ENCODE results near the gene MAP2K4. TPM values are rescaled to one million over a fixed set of nuclear protein-coding genes. Genes with fewer than 3 reads are reported as not detected.

The MAP2K4 gene
- total RNA-seq, 2 experiments from 2014 or later, result 26.0 to 27.3 TPM

GRCh38 chr17:11997972-11998233, 22.8 kb upstream of the MAP2K4 start:
- no peaks in the 10 kb centered on the region for H3K9me3 Mint-ChIP-seq
- POLR2A ChIA-PET, result interaction anchor here (0.6 to 2.0 kb wide), 6 partner anchors 12 to 24 kb away, joined by 3 to 15 read pairs (median 4); partner anchors contain the start of gene MAP2K4
- DNase-seq, result no peak
- no peaks in the 10 kb centered on the region for H3K27me3 Mint-ChIP-seq
- CTCF ChIA-PET, result interaction anchor here (1.0 to 1.9 kb wide), 3 partner anchors 14 to 29 kb away, joined by 3 to 6 read pairs (median 4); partner anchors contain the start of gene MAP2K4
- peaks cover 8% of the 10 kb centered on the region for H3K36me3 Mint-ChIP-seq (ENCODE audit: low read depth)
- H3K27ac Mint-ChIP-seq, result peak overlapping the region; percentile 93
- H3K4me1 Mint-ChIP-seq, result peaks cover 22% of the 10 kb centered on the region
- peak overlapping the region; percentile 88 for H3K4me3 Mint-ChIP-seq

GRCh38 chr17:11999696-12000095, 21.0 kb upstream of the MAP2K4 start:
- Mint-ChIP-seq H3K36me3 (ENCODE audit: low read depth) (no peaks in the 10 kb centered on the region), H3K27me3 (no peaks in the 10 kb centered on the region), H3K27ac (no peak overlapping the region), H3K4me3 (no peak overlapping the region), H3K4me1 (peaks cover 22% of the 10 kb centered on the region), H3K9me3 (no peaks in the 10 kb centered on the region)
- POLR2A ChIA-PET, result no interaction called here
- no peak for DNase-seq
- CTCF ChIA-PET, result no interaction called here

- Mint-ChIP-seq H3K4me1 (peaks cover 5% of the 10 kb centered on the region), H3K27ac (no peak overlapping the region), H3K36me3 (ENCODE audit: low read depth) (no peaks in the 10 kb centered on the region), H3K9me3 (no peaks in the 10 kb centered on the region), H3K4me3 (no peak overlapping the region), H3K27me3 (peaks cover 8% of the 10 kb centered on the region)
- no peak for DNase-seq
- ChIA-PET POLR2A (no interaction called here), CTCF (interaction anchor here (1.2 kb wide), 1 partner anchor 15 kb away, joined by 4 read pairs; no protein-coding TSS in a partner anchor)
Measured at GRCh38 chr17:12007466-12007865, 13.2 kb upstream of the MAP2K4 start.

- H3K36me3 Mint-ChIP-seq (ENCODE audit: low read depth), result peaks cover 5% of the 10 kb centered on the region
- POLR2A ChIA-PET, result interaction anchor here (1.5 kb wide), 1 partner anchor 24 kb away, joined by 7 read pairs; the partner anchor contains the start of gene ZNF18
- CTCF ChIA-PET, result interaction anchor here (1.0 kb wide), 1 partner anchor 14 kb away, joined by 4 read pairs; no protein-coding TSS in a partner anchor
- H3K27me3 Mint-ChIP-seq, result peaks cover 5% of the 10 kb centered on the region
- H3K4me1 Mint-ChIP-seq, result peaks cover 40% of the 10 kb centered on the region
- H3K4me3 Mint-ChIP-seq, result peak overlapping the region; percentile 75
- no peak for DNase-seq
- no peaks in the 10 kb centered on the region for H3K9me3 Mint-ChIP-seq
- peak overlapping the region; percentile 85 for H3K27ac Mint-ChIP-seq
Measured at GRCh38 chr17:12021623-12022140, 1.0 kb downstream of the MAP2K4 start.

- peaks cover 42% of the 10 kb centered on the region for H3K4me1 Mint-ChIP-seq
- no peaks in the 10 kb centered on the region for H3K9me3 Mint-ChIP-seq
- ChIA-PET CTCF (interaction anchor here (1.0 kb wide), 1 partner anchor 15 kb away, joined by 4 read pairs; no protein-coding TSS in a partner anchor), POLR2A (interaction anchor here (1.5 kb wide), 1 partner anchor 25 kb away, joined by 7 read pairs; the partner anchor contains the start of gene ZNF18)
- peak overlapping the region; percentile 85 for H3K27ac Mint-ChIP-seq
- H3K4me3 Mint-ChIP-seq, result peak overlapping the region; percentile 75
- DNase-seq, result no peak
- H3K27me3 Mint-ChIP-seq, result peaks cover 5% of the 10 kb centered on the region
- H3K36me3 Mint-ChIP-seq (ENCODE audit: low read depth), result peaks cover 10% of the 10 kb centered on the region
Measured at GRCh38 chr17:12022310-12022709, 1.6 kb downstream of the MAP2K4 start.

GRCh38 chr17:12024327-12024726, 3.6 kb downstream of the MAP2K4 start:
- Mint-ChIP-seq H3K4me3 (no peak overlapping the region), H3K27ac (no peak overlapping the region), H3K36me3 (ENCODE audit: low read depth) (peaks cover 18% of the 10 kb centered on the region), H3K27me3 (peaks cover 4% of the 10 kb centered on the region), H3K9me3 (no peaks in the 10 kb centered on the region), H3K4me1 (peaks cover 42% of the 10 kb centered on the region)
- CTCF ChIA-PET, result no interaction called here
- DNase-seq, result no peak
- POLR2A ChIA-PET, result interaction anchor here (0.8 kb wide), 1 partner anchor 27 kb away, joined by 3 read pairs; the partner anchor contains the start of gene ZNF18

- Mint-ChIP-seq H3K27ac (no peak overlapping the region), H3K4me1 (peaks cover 30% of the 10 kb centered on the region), H3K9me3 (no peaks in the 10 kb centered on the region), H3K36me3 (ENCODE audit: low read depth) (peaks cover 18% of the 10 kb centered on the region), H3K27me3 (no peaks in the 10 kb centered on the region), H3K4me3 (no peak overlapping the region)
- DNase-seq, result no peak
- ChIA-PET CTCF (interaction anchor here (0.9 kb wide), 1 partner anchor 19 kb away, joined by 5 read pairs; no protein-coding TSS in a partner anchor), POLR2A (no interaction called here)
Measured at GRCh38 chr17:12027658-12028057, 7.0 kb downstream of the MAP2K4 start.

- Mint-ChIP-seq H3K27ac (no peak overlapping the region), H3K4me1 (peaks cover 23% of the 10 kb centered on the region), H3K27me3 (no peaks in the 10 kb centered on the region), H3K4me3 (no peak overlapping the region), H3K36me3 (ENCODE audit: low read depth) (peaks cover 19% of the 10 kb centered on the region), H3K9me3 (no peaks in the 10 kb centered on the region)
- POLR2A ChIA-PET, result no interaction called here
- CTCF ChIA-PET, result no interaction called here
- no peak for DNase-seq
Measured at GRCh38 chr17:12028611-12029010, 7.9 kb downstream of the MAP2K4 start.

- Mint-ChIP-seq H3K4me1 (peaks cover 6% of the 10 kb centered on the region), H3K27ac (no peak overlapping the region), H3K9me3 (no peaks in the 10 kb centered on the region), H3K4me3 (no peak overlapping the region), H3K36me3 (ENCODE audit: low read depth) (peaks cover 11% of the 10 kb centered on the region), H3K27me3 (no peaks in the 10 kb centered on the region)
- ChIA-PET POLR2A (no interaction called here), CTCF (no interaction called here)
- DNase-seq, result no peak
Measured at GRCh38 chr17:12034538-12034937, 13.9 kb downstream of the MAP2K4 start.

- ChIA-PET POLR2A (no interaction called here), CTCF (no interaction called here)
- Mint-ChIP-seq H3K4me1 (peaks cover 5% of the 10 kb centered on the region), H3K4me3 (no peak overlapping the region), H3K27ac (no peak overlapping the region), H3K36me3 (ENCODE audit: low read depth) (peaks cover 11% of the 10 kb centered on the region), H3K9me3 (no peaks in the 10 kb centered on the region), H3K27me3 (no peaks in the 10 kb centered on the region)
- no peak for DNase-seq
Measured at GRCh38 chr17:12035673-12036072, 15.0 kb downstream of the MAP2K4 start.

GRCh38 chr17:12037970-12038369, 17.3 kb downstream of the MAP2K4 start:
- Mint-ChIP-seq H3K9me3 (peaks cover 2% of the 10 kb centered on the region), H3K36me3 (ENCODE audit: low read depth) (peaks cover 12% of the 10 kb centered on the region), H3K27ac (no peak overlapping the region), H3K27me3 (no peaks in the 10 kb centered on the region), H3K4me1 (peaks cover 8% of the 10 kb centered on the region), H3K4me3 (no peak overlapping the region)
- DNase-seq, result no peak
- ChIA-PET POLR2A (interaction anchor here (0.6 kb wide), 1 partner anchor 14 kb away, joined by 4 read pairs; no protein-coding TSS in a partner anchor), CTCF (interaction anchor here (0.6 to 0.8 kb wide), 2 partner anchors 15 to 105 kb away, joined by 3 read pairs; no protein-coding TSS in a partner anchor)

GRCh38 chr17:12040478-12040877, 19.8 kb downstream of the MAP2K4 start:
- POLR2A ChIA-PET, result no interaction called here
- no peak for DNase-seq
- Mint-ChIP-seq H3K4me3 (no peak overlapping the region), H3K27ac (no peak overlapping the region), H3K27me3 (no peaks in the 10 kb centered on the region), H3K36me3 (ENCODE audit: low read depth) (peaks cover 3% of the 10 kb centered on the region), H3K9me3 (peaks cover 2% of the 10 kb centered on the region), H3K4me1 (peaks cover 8% of the 10 kb centered on the region)
- CTCF ChIA-PET, result no interaction called here

GRCh38 chr17:12041312-12041711, 20.6 kb downstream of the MAP2K4 start:
- CTCF ChIA-PET, result no interaction called here
- Mint-ChIP-seq H3K27ac (no peak overlapping the region), H3K4me1 (peaks cover 11% of the 10 kb centered on the region), H3K27me3 (no peaks in the 10 kb centered on the region), H3K9me3 (peaks cover 2% of the 10 kb centered on the region), H3K4me3 (no peak overlapping the region), H3K36me3 (ENCODE audit: low read depth) (peaks cover 3% of the 10 kb centered on the region)
- POLR2A ChIA-PET, result no interaction called here
- no peak for DNase-seq

- POLR2A ChIA-PET, result no interaction called here
- DNase-seq, result no peak
- Mint-ChIP-seq H3K9me3 (peaks cover 2% of the 10 kb centered on the region), H3K4me3 (no peak overlapping the region), H3K4me1 (peaks cover 17% of the 10 kb centered on the region), H3K27me3 (no peaks in the 10 kb centered on the region), H3K27ac (no peak overlapping the region), H3K36me3 (ENCODE audit: low read depth) (peaks cover 6% of the 10 kb centered on the region)
- CTCF ChIA-PET, result no interaction called here
Measured at GRCh38 chr17:12043702-12044101, 23.0 kb downstream of the MAP2K4 start.
